Left cardiac atrium (tissue), 4 donors: ENCODE data around the gene SH3BP4. TPM values are rescaled to one million over a fixed set of nuclear protein-coding genes. Genes with fewer than 3 reads are reported as not detected.
"Not testable (repeated sequence)": the region's sequence is repeated elsewhere in the genome, so short reads cannot be mapped to it uniquely, and the experiment has no call there.

ENCODE experiments used
- ATAC-seq, 2 donors: fragments of 200-7000 bp; cut with Tn5 transposase; one replicate each; pipeline ENCODE4 v1.9.1; 2020; ENCODE audit warnings: mild to moderate bottlenecking in 2 of 2, moderate library complexity in 2 of 2
- DNase-seq: peaks from one replicate; pipeline ENCODE4 v3.0.0-alpha.2; 2020
- intact Hi-C, 2 donors: fragments of 100-400 bp; cut with DNase I; formaldehyde crosslinking; loops; one replicate each; pipeline versions ENCODE4 v1.14.1 to v1.15.1; 2022 to 2023
- total RNA-seq, 2 donors: library from RNA; stranded (reverse); fragmentation: NEBNext Ultra II Directional; extraction: Animal tissue kit (Norgen Biotek cat#: 25700); gene quantifications; one replicate each; pipeline ENCODE4 v1.2.1, GENCODE V29; 2021
- donor health status: DM: no; HTN: yes; CAD: no.
- donor health status: DM: no; HTN: yes; CAD: no; lungs with severe emphysema.
- donor health status: DM: yes; HTN: yes; CAD: no.
- donor health status: Dilated cardiomyopathy.

Gene SH3BP4
- total RNA-seq, 2 donors from 2014 or later = 15.1 to 27.0 TPM

DNA sequence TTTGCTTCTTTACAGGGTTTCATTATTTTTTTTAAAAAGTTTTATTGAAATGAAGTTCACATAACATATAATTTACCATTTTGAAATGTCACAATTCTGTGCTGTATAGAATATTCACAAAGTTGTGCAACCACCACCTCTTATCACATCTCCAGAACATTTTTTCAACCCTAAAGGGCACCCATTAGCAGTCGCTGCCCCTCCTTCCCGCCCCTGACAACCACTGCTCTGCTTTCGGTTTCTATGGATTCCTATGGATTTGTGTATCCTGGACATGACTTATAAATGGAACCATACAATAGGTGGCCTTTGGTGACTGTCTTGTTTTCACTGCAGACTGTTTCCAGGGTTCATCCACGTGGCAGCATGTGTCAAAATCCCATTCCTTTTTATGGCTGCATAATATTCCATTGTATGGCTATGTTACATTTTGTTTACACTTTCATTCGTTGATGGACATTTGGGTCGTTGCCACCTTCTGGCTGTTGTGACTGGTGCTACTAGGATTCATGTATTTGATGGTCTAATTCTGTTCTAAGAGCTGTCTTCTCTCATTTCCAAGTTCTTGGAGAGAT, 52.6 kb downstream of the SH3BP4 start:
- ATAC-seq (no peak), DNase-seq (no peak)
- intact Hi-C loops = no loop called here

DNA sequence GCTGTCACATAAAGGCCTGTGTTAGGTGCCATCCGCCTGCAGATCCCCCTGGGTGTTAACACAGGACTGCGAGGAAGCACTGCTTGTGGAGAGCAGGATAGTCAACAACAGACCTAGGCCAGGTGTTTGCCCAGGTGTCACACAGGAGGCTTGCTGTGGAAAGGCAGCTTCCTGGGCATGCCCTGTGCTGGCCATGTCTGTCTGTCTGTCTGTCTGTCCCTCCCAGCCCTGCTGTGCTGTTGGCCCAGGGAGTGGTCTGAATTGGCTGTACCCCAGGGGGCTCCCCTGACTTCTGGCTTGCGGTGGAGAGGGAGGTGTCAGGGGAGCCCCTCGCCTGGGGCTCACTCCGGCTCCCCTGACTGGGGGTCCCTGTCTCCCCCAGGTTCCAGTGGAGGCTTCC, 53.2 kb downstream of the SH3BP4 start:
- no peak for ATAC-seq
- intact Hi-C loops = loop anchor here in 1 of 2 donors (5.0 kb wide), 1 partner anchor 102 kb away; no protein-coding TSS in a partner anchor
- no peak for DNase-seq

- DNase-seq (peak; percentile 68), ATAC-seq (peak; percentile 80 to 85)
- intact Hi-C loops = loop anchor here in 1 of 2 donors (5.0 kb wide), 1 partner anchor 102 kb away; no protein-coding TSS in a partner anchor
These were observed 53.9 kb downstream of the SH3BP4 start for GRCh38 chr2:235005603-235006259.

DNA sequence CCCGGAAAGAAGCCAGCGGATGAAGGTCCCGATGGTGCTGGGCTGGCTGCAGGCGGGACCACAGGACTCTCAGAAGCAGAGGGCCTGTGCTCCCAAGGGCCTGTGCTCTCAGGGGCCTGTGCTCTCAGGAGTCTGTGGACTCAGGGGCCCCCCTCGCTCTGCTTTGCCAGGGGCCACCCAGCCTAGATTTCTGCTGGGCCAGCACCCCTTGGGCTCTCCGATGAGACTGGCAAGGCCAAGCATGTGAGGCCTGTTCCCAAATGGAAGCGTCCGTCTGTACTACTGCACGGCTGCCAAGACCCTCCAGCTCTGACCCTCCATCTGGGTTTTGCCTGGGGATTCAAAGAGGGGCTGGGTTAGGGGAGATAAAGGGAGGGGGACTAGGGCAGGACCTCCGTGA, 54.6 kb downstream of the SH3BP4 start:
- DNase-seq (no peak), ATAC-seq (no peak)
- intact Hi-C loops = loop anchor here in 1 of 2 donors (5.0 kb wide), 1 partner anchor 101 kb away; no protein-coding TSS in a partner anchor

GRCh38 chr2:235006986-235007385, 55.2 kb downstream of the SH3BP4 start:
- DNase-seq = no peak
- no peak for ATAC-seq
- intact Hi-C loops = loop anchor here in 1 of 2 donors (5.0 kb wide), 1 partner anchor 100 kb away; no protein-coding TSS in a partner anchor

DNA sequence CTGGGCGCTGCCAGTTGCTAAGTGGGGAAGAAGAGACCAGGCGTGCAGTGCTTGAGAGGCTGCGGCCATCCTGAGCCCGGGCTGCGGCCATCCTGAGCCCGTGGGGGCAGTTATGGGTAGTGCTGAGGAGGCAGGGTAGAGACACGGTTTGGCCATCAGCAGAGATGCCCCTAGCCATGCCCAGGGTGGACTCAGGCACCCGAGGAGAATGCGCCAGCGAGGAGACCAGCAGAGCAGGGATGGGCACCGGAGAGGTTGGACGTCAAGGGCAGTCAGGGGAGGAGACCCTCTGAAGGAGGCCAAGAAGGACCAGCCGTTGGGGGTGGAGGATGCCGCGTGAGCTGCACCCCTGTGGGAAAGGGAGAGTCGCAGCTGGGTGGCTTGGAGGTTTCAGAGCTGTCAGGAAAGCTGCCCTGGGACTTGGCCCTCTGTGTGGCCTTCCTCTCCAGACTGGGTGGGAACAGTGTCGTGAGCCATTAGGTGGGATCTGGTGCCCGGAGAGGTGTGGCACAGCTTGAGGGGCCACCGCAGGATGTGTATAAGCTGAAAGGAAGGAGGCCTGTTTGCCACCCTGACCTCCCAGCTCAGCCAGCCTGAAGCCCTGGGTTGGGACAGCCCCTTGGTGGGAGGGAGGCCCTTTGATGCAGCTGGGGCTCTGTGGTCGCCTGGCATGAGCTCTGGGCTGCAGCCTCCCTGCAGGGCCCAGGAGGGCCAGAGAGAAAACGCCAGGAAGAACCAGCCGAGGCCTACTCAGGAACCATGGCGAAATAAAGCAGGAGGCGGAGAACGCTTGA, 56.0 kb downstream of the SH3BP4 start:
- intact Hi-C loops = loop anchor here in 1 of 2 donors (5.0 kb wide), 1 partner anchor 99 kb away; no protein-coding TSS in a partner anchor
- ATAC-seq = no peak
- DNase-seq = no peak

DNA sequence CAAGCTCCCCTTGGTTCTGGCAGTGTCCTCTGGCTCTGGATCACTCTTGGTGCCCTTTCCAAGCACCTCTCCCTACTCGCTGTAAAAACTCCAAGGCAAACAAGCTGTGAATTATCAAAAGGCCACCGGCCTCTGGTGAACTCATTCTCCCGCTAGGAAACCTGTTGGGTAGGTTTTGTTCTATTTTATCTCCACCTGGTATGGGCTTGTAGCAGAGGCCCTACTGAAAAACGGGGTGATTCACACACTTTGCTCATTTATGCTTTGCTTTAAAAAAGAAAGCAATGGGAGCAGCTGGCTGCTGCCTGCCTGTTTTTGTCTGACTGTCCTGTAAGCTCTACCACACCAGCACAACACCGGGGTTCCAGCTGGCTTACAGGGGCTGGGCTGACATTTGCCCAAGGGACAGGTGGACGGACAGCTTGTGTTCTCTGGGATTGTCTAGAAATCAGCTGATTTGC, 56.8 kb downstream of the SH3BP4 start:
- intact Hi-C loops = loop anchor here in 1 of 2 donors (5.0 kb wide), 1 partner anchor 99 kb away; no protein-coding TSS in a partner anchor
- ATAC-seq = no peak

DNA sequence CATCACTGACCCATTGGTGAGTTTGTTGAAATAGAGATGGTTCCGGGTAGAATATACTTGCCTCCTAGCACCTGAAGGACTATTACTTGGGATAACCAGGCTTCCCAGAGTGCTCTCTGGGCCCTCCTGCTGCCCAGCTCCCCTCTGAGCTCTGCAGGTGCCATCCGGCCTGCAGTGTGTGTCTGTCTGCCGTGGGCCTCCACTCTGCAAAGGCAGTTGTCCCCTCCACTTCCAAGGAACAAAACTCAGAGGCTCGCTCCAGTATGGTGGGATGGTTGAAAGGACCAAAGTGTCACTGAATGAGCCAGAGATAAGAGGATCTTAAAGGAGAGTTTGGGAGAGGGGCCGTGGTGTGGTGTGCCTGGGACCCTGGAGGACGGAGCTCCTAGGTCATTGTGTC, 57.3 kb downstream of the SH3BP4 start:
- no peak for ATAC-seq
- DNase-seq = no peak
- intact Hi-C loops = loop anchor here in 1 of 2 donors (5.0 kb wide), 1 partner anchor 98 kb away; no protein-coding TSS in a partner anchor

More for the DNA sequence above, 56.8 kb downstream of the SH3BP4 start:
- DNase-seq = no peak

DNA sequence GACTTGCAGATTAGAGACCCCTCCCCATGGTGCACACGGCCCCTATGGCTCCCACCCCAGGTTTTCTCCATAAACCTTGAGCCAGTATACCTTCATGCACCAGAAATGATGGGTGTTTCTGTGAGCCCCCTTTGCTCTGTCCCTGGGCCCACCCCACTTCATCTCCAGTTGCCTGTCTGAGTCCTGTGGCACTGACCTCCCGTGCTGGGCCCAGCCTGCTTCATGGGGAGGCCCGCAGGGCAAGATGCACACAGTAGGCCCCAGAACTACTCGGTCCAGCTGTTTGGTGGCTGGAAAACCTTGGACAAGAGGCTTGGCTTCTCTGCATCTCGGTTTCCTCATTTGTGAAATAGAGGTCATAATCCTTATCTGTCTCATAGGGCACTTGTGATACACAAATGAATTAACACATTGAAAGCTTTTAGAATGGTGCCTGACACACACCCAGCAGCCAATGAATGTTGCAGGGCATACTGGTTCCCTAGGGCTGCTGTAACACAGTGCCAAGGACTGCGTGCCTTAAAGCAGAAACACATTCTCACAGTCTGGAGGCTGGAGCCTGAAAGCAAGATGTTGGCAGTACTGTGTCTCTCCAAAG, 58.4 kb downstream of the SH3BP4 start:
- DNase-seq (no peak), ATAC-seq (peak in 1 of 2 donors; percentile 33)
- intact Hi-C loops = no loop called here

- intact Hi-C loops = no loop called here
- DNase-seq (no peak), ATAC-seq (no peak)
These were observed 59.8 kb downstream of the SH3BP4 start for GRCh38 chr2:235011607-235011928.

GRCh38 chr2:235011929-235012631, 60.3 kb downstream of the SH3BP4 start:
- no peak for DNase-seq
- no peak for ATAC-seq
- intact Hi-C loops = no loop called here

DNA sequence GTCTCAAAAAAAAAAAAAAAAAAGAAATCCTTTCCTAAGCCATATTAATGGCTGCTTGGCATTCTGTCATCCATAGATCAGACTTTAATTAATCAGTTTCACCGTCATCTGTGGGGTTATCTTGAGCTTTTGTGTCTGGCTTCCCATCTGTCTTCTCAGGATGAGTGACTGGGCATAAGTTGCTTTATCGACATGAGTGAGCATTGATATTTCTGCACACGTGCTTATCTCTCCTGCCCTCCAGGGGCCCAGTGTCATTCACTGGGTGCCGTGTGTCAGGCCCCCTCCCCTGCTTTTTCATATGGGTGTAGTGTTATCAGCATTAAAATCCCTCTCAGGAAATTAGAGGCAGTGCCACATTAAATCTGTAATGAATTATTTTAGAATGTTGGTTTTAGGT, 65.6 kb downstream of the SH3BP4 start:
- intact Hi-C loops = no loop called here
- no peak for ATAC-seq
- DNase-seq = no peak

- ATAC-seq (no peak), DNase-seq (no peak)
- intact Hi-C loops = no loop called here
These were observed 67.0 kb downstream of the SH3BP4 start for GRCh38 chr2:235018838-235019237.

- ATAC-seq, DNase-seq, intact Hi-C loops: not testable (repeated sequence)
These were observed 68.3 kb downstream of the SH3BP4 start for GRCh38 chr2:235020141-235020540.

- ATAC-seq (no peak), DNase-seq (no peak)
- intact Hi-C loops = no loop called here
These were observed 69.9 kb downstream of the SH3BP4 start for GRCh38 chr2:235021752-235022151.

GRCh38 chr2:235024191-235024860, 72.5 kb downstream of the SH3BP4 start:
- intact Hi-C loops = no loop called here
- DNase-seq = no peak

DNA sequence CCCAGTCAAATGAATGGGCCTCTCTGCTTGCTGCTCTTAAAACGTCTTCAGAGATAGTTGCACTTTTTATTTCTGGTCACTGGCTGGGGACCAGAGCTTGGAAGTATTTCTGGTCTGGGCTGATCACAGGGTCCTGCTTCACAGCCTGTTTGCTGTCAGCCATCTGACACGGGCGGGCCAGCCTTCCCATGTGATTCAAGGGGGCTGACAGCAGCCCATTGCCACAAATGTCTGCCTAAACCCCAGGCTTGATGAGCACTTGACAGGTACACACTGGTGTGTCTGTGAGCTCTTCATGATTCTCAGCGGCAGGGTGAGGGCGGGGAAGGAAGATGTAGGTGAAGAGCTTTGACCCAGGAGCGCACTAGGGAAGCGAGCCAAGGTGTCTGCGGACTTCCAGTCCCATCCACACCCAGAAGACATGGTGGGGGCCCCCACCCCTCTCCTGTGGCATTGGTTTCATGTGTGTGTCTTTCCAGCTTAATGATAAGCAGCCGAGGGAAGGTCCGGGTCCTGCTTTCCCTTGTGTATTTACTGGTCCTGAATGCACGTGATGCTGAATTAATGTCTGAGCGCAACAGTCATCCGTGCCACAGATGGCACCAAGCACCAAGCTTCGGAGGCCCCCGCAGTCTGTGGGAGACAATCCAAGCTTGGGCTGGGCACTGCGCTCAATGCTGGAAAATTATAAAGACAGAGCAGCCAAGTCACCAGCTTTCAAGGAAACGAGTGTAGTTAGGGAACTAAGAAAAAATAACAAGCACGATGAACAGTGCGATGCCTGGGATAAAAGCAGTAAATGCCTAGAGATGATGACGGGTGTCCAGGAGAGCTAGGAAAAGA, 73.3 kb downstream of the SH3BP4 start:
- intact Hi-C loops = no loop called here
- peak in 1 of 2 donors; percentile 20 for ATAC-seq

More at GRCh38 chr2:235024191-235024860, 72.5 kb downstream of the SH3BP4 start:
- ATAC-seq = no peak

More for the DNA sequence above, 73.3 kb downstream of the SH3BP4 start:
- DNase-seq = no peak
